Measurements from ENCODE around the gene FGD6. TPM values are rescaled to one million over a fixed set of nuclear protein-coding genes. Genes with fewer than 3 reads are reported as not detected.

Gene FGD6
- total and polyA plus RNA-seq, 2 of the 4 experiments (the other 2 are of a cell fraction) = 2.6 to 9.5 TPM

DNA sequence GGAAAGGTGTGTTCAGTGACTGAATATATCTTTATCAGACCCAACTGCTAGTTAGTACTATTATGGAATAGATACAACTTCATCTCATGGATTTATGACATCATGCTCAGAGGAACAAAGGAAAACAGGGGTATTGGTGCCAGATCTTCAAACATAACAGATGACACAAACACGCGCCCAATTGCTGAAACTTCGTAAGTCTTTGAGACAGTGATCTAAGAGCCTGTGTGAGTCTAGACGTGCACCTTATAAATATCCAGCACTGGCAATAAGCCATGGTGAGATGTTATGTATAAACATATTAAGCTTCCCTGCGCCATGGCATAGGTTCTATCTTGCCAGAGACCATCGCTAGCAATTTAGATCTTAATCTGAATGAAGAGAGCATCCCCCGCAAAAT is 101.6 kb downstream of the FGD6 start:
- Histone ChIP-seq H2BK5ac (ENCODE audit: low read depth, low read length, poor library complexity, severe bottlenecking) (no peak overlapping the region), H4K20me1 (ENCODE audit: insufficient read depth, low read length) (no peaks in the 10 kb centered on the region), H3K18ac (ENCODE audit: low read depth, low read length) (peak overlapping the region; percentile 49; the same call in 1 of the 2 replicates), H2BK15ac (ENCODE audit: low read depth, low read length) (no peak overlapping the region), H3K9ac (ENCODE audit: low read depth, low read length) (no peak overlapping the region), H3K4me1 (ENCODE audit: control insufficient read depth, insufficient read depth, low read length) (peaks cover 15% of the 10 kb centered on the region), H3K4ac (ENCODE audit: low read depth, low read length) (no peak overlapping the region), H3K27me3 (ENCODE audit: control insufficient read depth, insufficient read depth, low read length) (no peaks in the 10 kb centered on the region), H3K9me3 (ENCODE audit: control insufficient read depth, insufficient read depth, low read length) (no peaks in the 10 kb centered on the region), H2BK20ac (ENCODE audit: low read depth, low read length) (no peak overlapping the region), H2BK120ac (ENCODE audit: low read depth, low read length) (no peak overlapping the region), H3K36me3 (ENCODE audit: control insufficient read depth, insufficient read depth, low read length) (peaks cover 7% of the 10 kb centered on the region; the same call in 1 of the 2 replicates), H2AK5ac (ENCODE audit: low read depth, low read length) (no peak overlapping the region), H3K9me1 (ENCODE audit: insufficient read depth, low read length) (0 out of 2 replicates have a peak, but pooled peaks cover 4% of the 10 kb centered on the region), H3K79me1 (ENCODE audit: low read depth in 1 of 2, low read length in 2 of 2) (no peaks in the 10 kb centered on the region; a peak in 1 of 4 replicates), H3K4me2 (ENCODE audit: low read depth, low read length) (no peak overlapping the region), H3K27ac (ENCODE audit: insufficient read depth, low read length) (no peak overlapping the region), H4K5ac (ENCODE audit: low read depth, low read length) (no peak overlapping the region), H3K14ac (replicated peaks; ENCODE audit: low read depth, low read length) (no peak overlapping the region), H3K23ac (ENCODE audit: low read depth, low read length) (no peak overlapping the region), H4K8ac (ENCODE audit: low read depth in 2 of 2, low read length in 2 of 2) (no peak overlapping the region; a peak in 1 of 4 replicates), H4K91ac (ENCODE audit: insufficient read depth, low read depth, low read length) (no peak overlapping the region), H2AFZ (replicated peaks; ENCODE audit: low read length, poor library complexity) (no peak overlapping the region), H3K56ac (ENCODE audit: extremely low read depth, insufficient read depth, low read length) (no peak overlapping the region), H2AK9ac (replicated peaks; ENCODE audit: low read depth, low read length, poor library complexity) (no peak overlapping the region), H3K4me3 (ENCODE audit: insufficient read depth, low read depth, low read length) (no peak overlapping the region)
- in situ Hi-C loops (cut with MboI; ENCODE audit: low sequenced_read_pairs) = loop anchor here (5.0 kb wide), 1 partner anchor 222 kb away; no protein-coding TSS in a partner anchor
- WGBS, 2 experiments (ENCODE audit: extremely low coverage in 2 of 2, insufficient read length in 1 of 2) = no CpG with 5 or more reads among the region's 7 CpGs
- ATAC-seq (ENCODE audit: low read depth) (no peak), DNase-seq (no peak)
- intact Hi-C loops (cut with micrococcal nuclease) = loop anchor here (5.0 kb wide), 1 partner anchor 357 kb away; the partner anchor contains the start of gene METAP2
- POLR2A ChIA-PET (ENCODE audit: unreplicated experiment) = no interaction called here
- dilution Hi-C loops (cut with HindIII; ENCODE audit: low sequenced_read_pairs, unreplicated experiment) = no loop called here
- BruUV-seq (replicated peaks) = no TSS peak
- TF ChIP-seq RFX5 (IDR thresholded peaks at IDR 0.05; ENCODE audit: low read depth, low read length) (no peak), MAFK (IDR thresholded peaks at IDR 0.05; ENCODE audit: low read depth, low read length) (no peak), MAZ (IDR thresholded peaks at IDR 0.05; ENCODE audit: borderline replicate concordance, low read depth, low read length) (no peak)
- CTCF ChIA-PET = interaction anchor here (2.2 kb wide), 1 partner anchor 221 kb away, joined by 16 read pairs; no protein-coding TSS in a partner anchor

All from IMR-90 (cell line).